Right lobe of liver (tissue), 4 donors: Measurements from ENCODE around the gene LRP1.

ENCODE experiments used
- CTCF ChIP-seq, 4 donors: fragments of 200-600 bp in 3 of 4; fragments of 450-650 bp in 1 of 4; IDR thresholded peaks; one replicate each; pipeline versions ENCODE4 v1.5.1 to v1.8.0; 2016 to 2022; ENCODE audit warnings: antibody characterized with exemption in 4 of 4, mild to moderate bottlenecking in 2 of 4
- POLR2A ChIP-seq: fragments of 450-650 bp; IDR thresholded peaks from one replicate; pipeline ENCODE4 v1.6.1; 2017; ENCODE audit warnings: antibody characterized with exemption, mild to moderate bottlenecking
- donor health status: DM: no; HTN: no; CAD: no.
- donor health status: DM: no; HTN: no; CAD: no.
- donor health status: DM: no; HTN: yes; CAD: no.

GRCh38 chr12:57170927-57171326 lies 42.6 kb downstream of the LRP1 start:
- no peak for TF ChIP-seq CTCF (IDR thresholded peaks at IDR 0.05)
- no peak for TF ChIP-seq POLR2A
